Lower lobe of right lung (tissue), 2 donors: Measurements from ENCODE around the gene SLA2. TPM values are rescaled to one million over a fixed set of nuclear protein-coding genes. Genes with fewer than 3 reads are reported as not detected.
"Not testable (repeated sequence)": the region's sequence is repeated elsewhere in the genome, so short reads cannot be mapped to it uniquely, and the experiment has no call there.

Source experiments
- ATAC-seq, 2 donors: fragments of 200-7000 bp; cut with Tn5 transposase; one replicate each; pipeline ENCODE4 v1.9.1; 2020 to 2022; ENCODE audit warnings: mild to moderate bottlenecking in 2 of 2, moderate library complexity in 2 of 2
- DNase-seq: peaks from one replicate; pipeline ENCODE4 v3.0.0-alpha.2; 2020
- H3K27ac ChIP-seq: fragments of 200-600 bp; one replicate; pipeline ENCODE4 v1.8.0; 2022
- H3K27me3 ChIP-seq: fragments of 200-600 bp; one replicate; pipeline ENCODE4 v1.8.0; 2022; ENCODE audit warnings: low read depth
- H3K36me3 ChIP-seq: fragments of 200-600 bp; one replicate; pipeline ENCODE4 v1.8.0; 2022; ENCODE audit warnings: mild to moderate bottlenecking
- H3K4me1 ChIP-seq: fragments of 200-600 bp; one replicate; pipeline ENCODE4 v1.8.0; 2022
- H3K4me3 ChIP-seq: fragments of 200-600 bp; one replicate; pipeline ENCODE4 v1.8.0; 2022; ENCODE audit warnings: mild to moderate bottlenecking
- H3K9me3 ChIP-seq: fragments of 200-600 bp; one replicate; pipeline ENCODE4 v1.8.0; 2022
- CTCF ChIP-seq: fragments of 200-600 bp; IDR thresholded peaks from one replicate; pipeline ENCODE4 v1.8.0; 2022; ENCODE audit warnings: antibody characterized with exemption, mild to moderate bottlenecking
- intact Hi-C: fragments of 100-400 bp; cut with DNase I; formaldehyde crosslinking; loops from one replicate; pipeline ENCODE4 v1.11.0; 2022
- long read RNA-seq: library from polyadenylated mRNA; unstranded; transcript quantifications from one replicate; pipeline ENCODE4 v2.0.0, GENCODE V29; 2021
- total RNA-seq: library from RNA; stranded (reverse); fragmentation: NEBNext Ultra II Directional; extraction: Animal tissue kit (Norgen Biotek cat#: 25700); gene quantifications from one replicate; pipeline ENCODE4 v1.2.1, GENCODE V29; 2021
- donor health status: DM: no; HTN: yes; CAD: no; lungs with severe emphysema.

The SLA2 gene
- 1.4 TPM for total RNA-seq
- long read RNA-seq, partial matches to known transcripts, result 1 of 4 reads
- long read RNA-seq, other reads (novel, unspliced or antisense), result 3 of 4 reads

GRCh38 chr20:36645998-36646397, at the start of gene SLA2:
TSS of gene SLA2 (minus strand) at chr20:36646196. CDS start at chr20:36641335, 4,861 bp downstream.
- Histone ChIP-seq H3K27ac (peak within 1 kb of the TSS; percentile 53), H3K4me1 (no peaks in the 10 kb centered on the region), H3K27me3 (no peaks in the 10 kb centered on the region), H3K9me3 (no peaks in the 10 kb centered on the region), H3K36me3 (no peaks in the 10 kb centered on the region), H3K4me3 (peak within 1 kb of the TSS; percentile 39)
- intact Hi-C loops, result no loop called here
- DNase-seq (peak; percentile 52), ATAC-seq (peak; percentile 69 to 78)
- TF ChIP-seq CTCF, result no peak

GRCh38 chr20:36695467-36695866, 49.5 kb upstream of the SLA2 start:
- ATAC-seq, H3K4me1 ChIP-seq, H3K4me3 ChIP-seq, DNase-seq, H3K9me3 ChIP-seq, H3K27me3 ChIP-seq, H3K36me3 ChIP-seq, intact Hi-C loops, H3K27ac ChIP-seq: not testable (repeated sequence)

GRCh38 chr20:36688630-36689029, 42.6 kb upstream of the SLA2 start:
- ATAC-seq (no peak), DNase-seq (no peak)
- no peaks in the 10 kb centered on the region for H3K27me3 ChIP-seq
- H3K4me1 ChIP-seq, result no peaks in the 10 kb centered on the region
- H3K4me3 ChIP-seq, result no peak overlapping the region
- H3K27ac ChIP-seq, result no peak overlapping the region
- intact Hi-C loops, result no loop called here
- H3K9me3 ChIP-seq, result no peaks in the 10 kb centered on the region
- peaks cover 51% of the 10 kb centered on the region for H3K36me3 ChIP-seq
- TF ChIP-seq CTCF, result no peak

- no peak overlapping the region for H3K27ac ChIP-seq
- peaks cover 51% of the 10 kb centered on the region for H3K36me3 ChIP-seq
- no peak overlapping the region for H3K4me3 ChIP-seq
- intact Hi-C loops, result no loop called here
- TF ChIP-seq CTCF, result no peak
- H3K27me3 ChIP-seq, result no peaks in the 10 kb centered on the region
- ATAC-seq, result no peak
- DNase-seq, result no peak
- H3K4me1 ChIP-seq, result no peaks in the 10 kb centered on the region
- H3K9me3 ChIP-seq, result no peaks in the 10 kb centered on the region
These were observed 41.9 kb upstream of the SLA2 start for GRCh38 chr20:36687850-36688249.

- intact Hi-C loops, result no loop called here
- Histone ChIP-seq H3K9me3 (no peaks in the 10 kb centered on the region), H3K4me1 (no peaks in the 10 kb centered on the region), H3K27me3 (no peaks in the 10 kb centered on the region), H3K4me3 (no peak overlapping the region), H3K36me3 (peaks cover 59% of the 10 kb centered on the region), H3K27ac (no peak overlapping the region)
- ATAC-seq (no peak), DNase-seq (no peak)
- no peak for TF ChIP-seq CTCF
These were observed 40.9 kb upstream of the SLA2 start for GRCh38 chr20:36686944-36687343.

- Histone ChIP-seq H3K4me1 (no peaks in the 10 kb centered on the region), H3K9me3 (no peaks in the 10 kb centered on the region), H3K27me3 (no peaks in the 10 kb centered on the region), H3K36me3 (peaks cover 63% of the 10 kb centered on the region), H3K4me3 (no peak overlapping the region), H3K27ac (no peak overlapping the region)
- no peak for TF ChIP-seq CTCF
- DNase-seq (no peak), ATAC-seq (no peak)
- intact Hi-C loops, result no loop called here
These were observed 40.5 kb upstream of the SLA2 start for GRCh38 chr20:36686504-36686903.
